IMR-90 (cell line): Measurements from ENCODE around the gene TCEAL3. TPM values are rescaled to one million over a fixed set of nuclear protein-coding genes. Genes with fewer than 3 reads are reported as not detected.
"Not testable (repeated sequence)": the region's sequence is repeated elsewhere in the genome, so short reads cannot be mapped to it uniquely, and the experiment has no call there.

ENCODE experiments used
- ATAC-seq: fragments of 200-7000 bp; cut with Tn5 transposase; 2 replicates; pipeline ENCODE4 v1.9.1; 2020; ENCODE audit warnings: low read depth, mild to moderate bottlenecking, moderate library complexity
- BruUV-seq: library from RNA; stranded (reverse); fragments of 400-500 nt; replicated peaks from 2 replicates; lab custom pipeline; 2021; lab: Mats Ljungman, UMichigan
- CTCF ChIA-PET: fragments of 300-600 bp; formaldehyde crosslinking; extraction: SDS; loops from one replicate; lab custom pipeline; 2021; ENCODE audit warnings: antibody characterized with exemption; lab: Yijun Ruan, JAX
- POLR2A ChIA-PET: fragments of 300-600 bp; sonication (Branson Sonifier 250); formaldehyde crosslinking; loops from one replicate; lab custom pipeline; 2022; ENCODE audit warnings: antibody characterized with exemption; ENCODE audit not compliant: unreplicated experiment; lab: Charles Lee
- DNase-seq: peaks from one replicate; pipeline ENCODE4 v3.0.0; 2013
- H2AFZ ChIP-seq: replicated peaks from 2 replicates; pipeline ENCODE3; 2013; ENCODE audit warnings: low read length, mild to moderate bottlenecking; ENCODE audit not compliant: poor library complexity
- H2AK5ac ChIP-seq: 2 replicates; pipeline ENCODE4 v1.6.1; 2013; ENCODE audit warnings: low read depth, low read length, inconsistent platforms
- H2AK9ac ChIP-seq: replicated peaks from 2 replicates; pipeline ENCODE3; 2013; ENCODE audit warnings: mild to moderate bottlenecking, low read depth, low read length, moderate library complexity; ENCODE audit not compliant: poor library complexity
- H2BK120ac ChIP-seq: 2 replicates; pipeline ENCODE4 v1.6.1; 2013; ENCODE audit warnings: low read depth, low read length, inconsistent platforms
- H2BK15ac ChIP-seq: 3 replicates; pipeline ENCODE4 v1.6.1; 2013; ENCODE audit warnings: low read depth, low read length, inconsistent platforms
- H2BK20ac ChIP-seq: 2 replicates; pipeline ENCODE4 v1.6.1; 2013; ENCODE audit warnings: low read depth, mild to moderate bottlenecking, inconsistent platforms, low read length, moderate library complexity
- H2BK5ac ChIP-seq: 2 replicates; pipeline ENCODE4 v1.6.1; 2013; ENCODE audit warnings: mild to moderate bottlenecking, low read depth, low read length, inconsistent platforms; ENCODE audit not compliant: poor library complexity, severe bottlenecking
- H3K14ac ChIP-seq: replicated peaks from 2 replicates; pipeline ENCODE4 v1.6.1; 2013; ENCODE audit warnings: low read depth, low read length, inconsistent platforms
- H3K18ac ChIP-seq: 2 replicates; pipeline ENCODE4 v1.6.1; 2013; ENCODE audit warnings: low read depth, low read length, control low read depth
- H3K23ac ChIP-seq: 2 replicates; pipeline ENCODE4 v1.6.1; 2013; ENCODE audit warnings: low read depth, low read length, inconsistent platforms
- H3K27ac ChIP-seq: 2 replicates; pipeline ENCODE4 v1.5.1; 2013; ENCODE audit warnings: mild to moderate bottlenecking, control low read depth, low read length; ENCODE audit not compliant: insufficient read depth
- H3K27me3 ChIP-seq: 2 replicates; pipeline ENCODE4 v1.6.1; 2013; ENCODE audit warnings: low read length; ENCODE audit not compliant: control insufficient read depth, insufficient read depth
- H3K36me3 ChIP-seq: 2 replicates; pipeline ENCODE4 v1.6.1; 2013; ENCODE audit warnings: low read length, mixed read lengths; ENCODE audit not compliant: control insufficient read depth, insufficient read depth
- H3K4ac ChIP-seq: 2 replicates; pipeline ENCODE4 v1.6.1; 2013; ENCODE audit warnings: low read depth, low read length, inconsistent platforms
- H3K4me1 ChIP-seq: 2 replicates; pipeline ENCODE4 v1.6.1; 2013; ENCODE audit warnings: low read length, mixed read lengths; ENCODE audit not compliant: control insufficient read depth, insufficient read depth
- H3K4me2 ChIP-seq: 2 replicates; pipeline ENCODE4 v1.6.1; 2013; ENCODE audit warnings: low read depth, mild to moderate bottlenecking, control low read depth, low read length, moderate library complexity
- H3K4me3 ChIP-seq: 2 replicates; pipeline ENCODE4 v1.5.1; 2013; ENCODE audit warnings: low read depth, mild to moderate bottlenecking, control low read depth, low read length, moderate library complexity; ENCODE audit not compliant: insufficient read depth
- H3K56ac ChIP-seq: 2 replicates; pipeline ENCODE4 v1.6.1; 2013; ENCODE audit warnings: low read length, inconsistent platforms; ENCODE audit not compliant: insufficient read depth; ENCODE audit errors: extremely low read depth
- H3K79me1 ChIP-seq, 2 experiments: 2 replicates each; pipeline ENCODE4 v1.6.1; 2013; ENCODE audit warnings: low read length in 2 of 2, inconsistent platforms in 1 of 2, low read depth in 1 of 2
- H3K9ac ChIP-seq: 2 replicates; pipeline ENCODE4 v1.6.1; 2013; ENCODE audit warnings: low read depth, low read length, control low read depth
- H3K9me1 ChIP-seq: 2 replicates; pipeline ENCODE4 v1.6.1; 2013; ENCODE audit warnings: low read length, inconsistent platforms; ENCODE audit not compliant: insufficient read depth
- H3K9me3 ChIP-seq: 2 replicates; pipeline ENCODE4 v1.6.1; 2013; ENCODE audit warnings: low read length; ENCODE audit not compliant: control insufficient read depth, insufficient read depth
- H4K20me1 ChIP-seq: 2 replicates; pipeline ENCODE4 v1.6.1; 2013; ENCODE audit warnings: low read length, inconsistent platforms; ENCODE audit not compliant: insufficient read depth
- H4K5ac ChIP-seq: 2 replicates; pipeline ENCODE4 v1.6.1; 2013; ENCODE audit warnings: mild to moderate bottlenecking, low read depth, low read length, control low read depth
- H4K8ac ChIP-seq, 2 experiments: 2 replicates each; pipeline ENCODE4 v1.6.1; 2013; ENCODE audit warnings: low read depth in 2 of 2, low read length in 2 of 2, control low read depth in 1 of 2, inconsistent platforms in 1 of 2
- H4K91ac ChIP-seq: 2 replicates; pipeline ENCODE4 v1.6.1; 2013; ENCODE audit warnings: low read depth, low read length, inconsistent platforms; ENCODE audit not compliant: insufficient read depth
- WGBS, 2 experiments: methylation state at CpG; one replicate each; pipeline versions ENCODE4 v1.1.5 to v1.1.7; 2013; ENCODE audit warnings: missing lambda C conversion rate in 2 of 2; ENCODE audit not compliant: insufficient read length in 1 of 2; ENCODE audit errors: extremely low coverage in 2 of 2; 5-methylcytosine and 5-hydroxymethylcytosine counted together
- dilution Hi-C: fragments of 300-500 bp; cut with HindIII; formaldehyde crosslinking; loops from one replicate; pipeline ENCODE4 v1.14.3; 2018; ENCODE audit warnings: low sequenced_read_pairs; ENCODE audit not compliant: unreplicated experiment
- in situ Hi-C: fragments of 300-500 bp; cut with MboI; formaldehyde crosslinking; loops from 3 replicates; pipeline ENCODE4 v1.14.3; 2019; ENCODE audit warnings: low sequenced_read_pairs, inconsistent platforms, mixed read lengths
- intact Hi-C: fragments of 100-400 bp; cut with micrococcal nuclease; formaldehyde crosslinking; loops from 2 replicates; pipeline ENCODE4 v1.10.0; 2022
- polyA plus RNA-seq, 3 experiments: library from polyadenylated mRNA; depleted of rRNA; stranded (reverse); fragments of >200 nt; gene quantifications; 2 replicates each; pipeline ENCODE4 v1.2.3, GENCODE V29; 2012; ENCODE audit warnings: low replicate concordance in 1 of 3
- total RNA-seq: library from RNA; depleted of rRNA; stranded (reverse); fragments of >200 nt; gene quantifications from 2 replicates; pipeline ENCODE4 v1.2.3, GENCODE V29; 2012

TCEAL3 gene
- total and polyA plus RNA-seq, 2 of the 4 experiments (the other 2 are of a cell fraction), result 3.2 to 24.2 TPM

- intact Hi-C loops, H2BK120ac ChIP-seq, H3K23ac ChIP-seq, dilution Hi-C loops, POLR2A ChIA-PET, H2BK20ac ChIP-seq, BruUV-seq, H3K27me3 ChIP-seq, H3K36me3 ChIP-seq, H3K4ac ChIP-seq, H3K27ac ChIP-seq, H4K5ac ChIP-seq, H2BK5ac ChIP-seq, H3K79me1 ChIP-seq, H3K4me1 ChIP-seq, H3K56ac ChIP-seq, H4K8ac ChIP-seq, H3K4me2 ChIP-seq, H3K9me3 ChIP-seq, H3K14ac ChIP-seq, H2BK15ac ChIP-seq, H4K20me1 ChIP-seq, H3K9ac ChIP-seq, H2AFZ ChIP-seq, ATAC-seq, H2AK9ac ChIP-seq, DNase-seq, H4K91ac ChIP-seq, H3K9me1 ChIP-seq, H2AK5ac ChIP-seq, H3K18ac ChIP-seq, H3K4me3 ChIP-seq, in situ Hi-C loops: not testable (repeated sequence)
- CTCF ChIA-PET, result interaction anchor here (1.1 kb wide), 1 partner anchor 15 kb away, joined by 4 read pairs; no protein-coding TSS in a partner anchor
- WGBS, 2 experiments, result 85% methylated on average over 4 of the region's 6 CpGs; no CpG with 5 or more reads in 1 of the 2 experiments
Observed at GRCh38 chrX:103595202-103595601, 12.6 kb upstream of the TCEAL3 start.
